GM21360 (cell line): ENCODE results near the gene SV2B.
"Not testable (repeated sequence)": the region's sequence is repeated elsewhere in the genome, so short reads cannot be mapped to it uniquely, and the experiment has no call there.

Experiments
- ATAC-seq: cut with Tn5 transposase; IDR thresholded peaks from one replicate; pipeline ENCODE4 v1.9.1; 2021; ENCODE audit warnings: mild to moderate bottlenecking, moderate library complexity; ENCODE audit not compliant: unreplicated experiment

Gene SV2B

GRCh38 chr15:91304210-91304609 is 204.2 kb downstream of the SV2B start:
- ATAC-seq, result no peak

GRCh38 chr15:91304786-91305185 is 204.7 kb downstream of the SV2B start:
- ATAC-seq, result no peak

- ATAC-seq, result no peak
Observed at GRCh38 chr15:91306144-91306543, 206.1 kb downstream of the SV2B start.

- ATAC-seq, result no peak
Observed at GRCh38 chr15:91307601-91308000, 207.5 kb downstream of the SV2B start.

GRCh38 chr15:91308199-91308598 is 208.1 kb downstream of the SV2B start:
- ATAC-seq, result no peak

GRCh38 chr15:91308855-91309254 is 208.8 kb downstream of the SV2B start:
- ATAC-seq, result no peak

GRCh38 chr15:91311986-91312385 is 211.9 kb downstream of the SV2B start:
- no peak for ATAC-seq

- no peak for ATAC-seq
Observed at GRCh38 chr15:91316126-91316525, 216.1 kb downstream of the SV2B start.

- ATAC-seq, result no peak
Observed at GRCh38 chr15:91318516-91318915, 218.5 kb downstream of the SV2B start.

GRCh38 chr15:91318931-91319330 is 218.9 kb downstream of the SV2B start:
- ATAC-seq, result no peak

GRCh38 chr15:91319371-91320059 is 219.5 kb downstream of the SV2B start:
- ATAC-seq, result no peak

- ATAC-seq, result no peak
Observed at GRCh38 chr15:91320101-91320500, 220.0 kb downstream of the SV2B start.

GRCh38 chr15:91329914-91330313 is 229.9 kb downstream of the SV2B start:
- no peak for ATAC-seq

GRCh38 chr15:91331581-91331980 is 231.5 kb downstream of the SV2B start:
- no peak for ATAC-seq

- no peak for ATAC-seq
Observed at GRCh38 chr15:91335702-91336101, 235.6 kb downstream of the SV2B start.

GRCh38 chr15:91336687-91337086 is 236.6 kb downstream of the SV2B start:
- ATAC-seq, result no peak

- no peak for ATAC-seq
Observed at GRCh38 chr15:91338766-91339165, 238.7 kb downstream of the SV2B start.

GRCh38 chr15:91342097-91342496 is 242.0 kb downstream of the SV2B start:
- no peak for ATAC-seq

- ATAC-seq, result not testable (repeated sequence)
Observed at GRCh38 chr15:91344912-91345311, 244.9 kb downstream of the SV2B start.

GRCh38 chr15:91345736-91346135 is 245.7 kb downstream of the SV2B start:
- ATAC-seq, result no peak

GRCh38 chr15:91346259-91346658 is 246.2 kb downstream of the SV2B start:
- ATAC-seq, result no peak

- no peak for ATAC-seq
Observed at GRCh38 chr15:91348752-91349500, 248.9 kb downstream of the SV2B start.
